Measurements from ENCODE around the gene ATOH8. TPM values are rescaled to one million over a fixed set of nuclear protein-coding genes. Genes with fewer than 3 reads are reported as not detected.

The ATOH8 gene
- total RNA-seq, 4 donors from 2014 or later, result 82.8 to 260 (median 167) TPM

GRCh38 chr2:85834466-85834865, 80.7 kb downstream of the ATOH8 start:
- no peaks in the 10 kb centered on the region for H3K27me3 ChIP-seq
- no peak for TF ChIP-seq POLR2A (IDR thresholded peaks at IDR 0.05)
- TF ChIP-seq CTCF (IDR thresholded peaks at IDR 0.05), result no peak
- no peaks in the 10 kb centered on the region for H3K9me3 ChIP-seq
- intact Hi-C loops (cut with DNase I), result no loop called here
- peaks cover 9 to 11% of the 10 kb centered on the region in 2 donors for H3K36me3 ChIP-seq
- DNase-seq, result no peak
- no peak overlapping the region for H3K27ac ChIP-seq
- no peaks in the 10 kb centered on the region for H3K4me1 ChIP-seq
- no peak overlapping the region for H3K4me3 ChIP-seq (replicated peaks in 1 of 3)

Small RNAs within 50 kb of the gene (microRNA-seq; reads per million reads assigned to microRNA genes)
- gene MIR6071, result not detected

Small RNAs within 50 kb of the gene (small RNA-seq; reads per million reads assigned to genes)
- gene MIR6071 (not detected), gene RN7SKP83 (not detected), gene RNU1-38P (not detected)

Other genes with a start within 250 kb of the ATOH8 start
- 100 to 1,000 TPM; 303 to 511 (median 354) TPM for gene MAT2A, start 214.8 kb upstream of the ATOH8 start, total RNA-seq
- gene GGCX, start 192.5 kb upstream of the ATOH8 start, total RNA-seq, result 10 to 100 TPM; 39.5 to 81.9 (median 51.6) TPM
- gene VAMP8, start 176.4 kb upstream of the ATOH8 start, total RNA-seq, result 100 to 1,000 TPM in 3 of 4 donors, 10 to 100 TPM in 1; 89.6 to 171 (median 121) TPM
- gene VAMP5, start 169.6 kb upstream of the ATOH8 start, total RNA-seq, result 10 to 100 TPM; 13.6 to 41.3 (median 20.7) TPM
- 100 to 1,000 TPM in 3 of 4 donors, 10 to 100 TPM in 1; 86.9 to 202 (median 168) TPM for gene RNF181, start 158.2 kb upstream of the ATOH8 start, total RNA-seq
- gene TMEM150A, start 151.3 kb upstream of the ATOH8 start, total RNA-seq, result 10 to 100 TPM in 3 of 4 donors, 1 to 10 TPM in 1; 8.9 to 25.2 (median 21.9) TPM
- 10 to 100 TPM; 24.0 to 30.1 (median 25.8) TPM for gene C2orf68, start 141.9 kb upstream of the ATOH8 start, total RNA-seq
- gene USP39, start 137.8 kb upstream of the ATOH8 start, total RNA-seq, result 100 to 1,000 TPM in 2 of 4 donors, 10 to 100 TPM in 2; 60.5 to 201 (median 99.4) TPM
- 100 to 1,000 TPM in 2 of 4 donors, 10 to 100 TPM in 2; 24.8 to 323 (median 116) TPM for gene SFTPB, start 85.8 kb upstream of the ATOH8 start, total RNA-seq
- gene GNLY, start 59.6 kb upstream of the ATOH8 start, total RNA-seq, result 1 to 10 TPM in 1 of 4 donors, under 1 TPM in 2, not detected in 1; 0.22 to 3.6 (median 0.63) TPM
- gene ST3GAL5, start 135.0 kb downstream of the ATOH8 start, total RNA-seq, result 100 to 1,000 TPM; 139 to 199 (median 156) TPM

Measured in thyroid gland (tissue), 4 donors.